Bone marrow (tissue), 2 donors: ENCODE results near the gene C1orf21.

Experiments
- DNase-seq, 2 donors: peaks; one replicate each; lab custom pipeline; 2025; lab: John Stamatoyannopoulos, UW

Gene C1orf21

GRCh38 chr1:184485751-184486723 is 99.2 kb downstream of the C1orf21 start:
- DNase-seq, result no peak

GRCh38 chr1:184486761-184487445 is 100.1 kb downstream of the C1orf21 start:
- no peak for DNase-seq

GRCh38 chr1:184487531-184488193 is 100.8 kb downstream of the C1orf21 start:
- DNase-seq, result no peak

- DNase-seq, result no peak
Observed at GRCh38 chr1:184489908-184490307, 103.1 kb downstream of the C1orf21 start.

- DNase-seq, result no peak
Observed at GRCh38 chr1:184492536-184492935, 105.7 kb downstream of the C1orf21 start.

GRCh38 chr1:184493987-184494388 is 107.2 kb downstream of the C1orf21 start:
- no peak for DNase-seq

GRCh38 chr1:184494929-184495328 is 108.1 kb downstream of the C1orf21 start:
- DNase-seq, result no peak

- no peak for DNase-seq
Observed at GRCh38 chr1:184497959-184498723, 111.3 kb downstream of the C1orf21 start.

- no peak for DNase-seq
Observed at GRCh38 chr1:184499616-184500015, 112.8 kb downstream of the C1orf21 start.

GRCh38 chr1:184502161-184502560 is 115.3 kb downstream of the C1orf21 start:
- no peak for DNase-seq

GRCh38 chr1:184503221-184503749 is 116.5 kb downstream of the C1orf21 start:
- DNase-seq, result no peak

- no peak for DNase-seq
Observed at GRCh38 chr1:184504040-184504954, 117.5 kb downstream of the C1orf21 start.

GRCh38 chr1:184504955-184505338 is 118.1 kb downstream of the C1orf21 start:
- no peak for DNase-seq

- no peak for DNase-seq
Observed at GRCh38 chr1:184506481-184506880, 119.7 kb downstream of the C1orf21 start.

GRCh38 chr1:184507165-184507564 is 120.3 kb downstream of the C1orf21 start:
- DNase-seq, result no peak

GRCh38 chr1:184507604-184508280 is 120.9 kb downstream of the C1orf21 start:
- no peak for DNase-seq

- no peak for DNase-seq
Observed at GRCh38 chr1:184509105-184509504, 122.3 kb downstream of the C1orf21 start.

- DNase-seq, result no peak
Observed at GRCh38 chr1:184510110-184510509, 123.3 kb downstream of the C1orf21 start.

GRCh38 chr1:184512724-184513123 is 125.9 kb downstream of the C1orf21 start:
- DNase-seq, result no peak

GRCh38 chr1:184513421-184513820 is 126.6 kb downstream of the C1orf21 start:
- no peak for DNase-seq
